GM19240 (cell line): ENCODE data around the gene NR2F2.

ENCODE experiments used
- DNase-seq: peaks from one replicate; pipeline ENCODE4 v3.0.0; 2011; ENCODE audit warnings: low spot score; ENCODE audit not compliant: insufficient read length

Gene NR2F2

GRCh38 chr15:96316953-96317629 is 13.4 kb upstream of the NR2F2 start:
- DNase-seq = no peak

DNA sequence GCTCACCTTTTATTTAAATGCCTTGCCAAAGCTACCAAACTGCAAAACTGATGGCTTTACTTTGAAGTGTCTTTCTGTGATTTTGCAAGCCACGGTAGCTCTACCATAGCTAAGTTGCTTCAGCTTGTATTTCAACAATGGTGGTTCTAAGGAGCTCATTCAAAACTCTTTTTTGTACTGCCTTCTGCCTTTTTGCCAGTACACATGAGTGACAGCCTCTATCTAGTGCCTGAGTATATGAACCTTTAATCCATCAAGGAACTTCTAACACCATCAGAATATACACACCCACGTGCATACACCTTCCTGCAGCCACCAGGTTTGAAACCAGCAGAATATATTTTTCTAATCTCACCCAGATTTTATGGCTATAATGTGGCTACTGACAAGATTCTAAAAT is 10.4 kb upstream of the NR2F2 start:
- DNase-seq = no peak

- DNase-seq = no peak
Observed at GRCh38 chr15:96320703-96321638, 9.5 kb upstream of the NR2F2 start.

DNA sequence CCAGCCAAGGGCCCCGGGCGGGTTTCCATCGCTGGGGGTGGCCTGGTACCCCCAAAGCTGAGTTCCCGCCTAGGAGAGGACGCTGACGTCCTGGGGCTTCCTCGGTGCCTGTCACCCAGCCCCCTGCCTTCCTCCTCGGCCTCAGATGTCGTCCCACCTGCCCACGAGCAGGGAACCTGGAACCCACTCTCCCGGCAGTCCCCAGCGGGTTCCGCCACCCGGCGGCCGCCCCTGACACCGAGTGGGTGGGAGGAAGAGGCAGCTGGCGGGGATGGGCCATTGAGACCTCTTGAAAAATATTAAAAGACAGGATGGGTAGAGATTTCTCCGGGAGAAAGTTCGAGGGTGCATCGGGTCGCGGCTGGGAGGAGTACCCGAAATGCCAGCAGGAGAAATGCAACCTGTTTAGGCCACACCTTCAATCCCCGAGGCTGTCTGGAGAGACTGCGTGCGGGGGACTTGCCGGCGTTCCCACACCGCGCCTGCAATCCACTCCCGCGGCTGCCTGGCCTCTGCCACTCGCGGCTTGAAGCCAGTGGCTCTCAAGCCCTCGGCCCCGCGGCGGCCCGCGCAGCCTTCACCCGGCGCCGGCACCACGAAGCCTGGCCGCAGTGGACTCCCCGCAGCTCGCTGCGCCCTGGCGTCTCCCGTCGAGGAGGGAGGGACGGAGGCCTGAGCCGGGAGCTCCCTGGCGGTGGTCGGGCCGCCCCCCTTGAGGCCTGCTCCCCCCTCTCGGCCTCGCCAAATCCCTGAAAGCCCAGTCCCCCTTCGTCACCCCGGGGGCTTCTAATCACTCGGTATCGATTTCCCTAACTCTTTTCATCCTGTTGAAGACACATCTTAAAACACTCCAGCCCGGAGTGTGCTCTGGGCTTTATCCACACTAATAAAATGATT is 8.6 kb upstream of the NR2F2 start:
- no peak for DNase-seq

GRCh38 chr15:96322536-96323318 is 7.8 kb upstream of the NR2F2 start:
- DNase-seq = no peak

DNA sequence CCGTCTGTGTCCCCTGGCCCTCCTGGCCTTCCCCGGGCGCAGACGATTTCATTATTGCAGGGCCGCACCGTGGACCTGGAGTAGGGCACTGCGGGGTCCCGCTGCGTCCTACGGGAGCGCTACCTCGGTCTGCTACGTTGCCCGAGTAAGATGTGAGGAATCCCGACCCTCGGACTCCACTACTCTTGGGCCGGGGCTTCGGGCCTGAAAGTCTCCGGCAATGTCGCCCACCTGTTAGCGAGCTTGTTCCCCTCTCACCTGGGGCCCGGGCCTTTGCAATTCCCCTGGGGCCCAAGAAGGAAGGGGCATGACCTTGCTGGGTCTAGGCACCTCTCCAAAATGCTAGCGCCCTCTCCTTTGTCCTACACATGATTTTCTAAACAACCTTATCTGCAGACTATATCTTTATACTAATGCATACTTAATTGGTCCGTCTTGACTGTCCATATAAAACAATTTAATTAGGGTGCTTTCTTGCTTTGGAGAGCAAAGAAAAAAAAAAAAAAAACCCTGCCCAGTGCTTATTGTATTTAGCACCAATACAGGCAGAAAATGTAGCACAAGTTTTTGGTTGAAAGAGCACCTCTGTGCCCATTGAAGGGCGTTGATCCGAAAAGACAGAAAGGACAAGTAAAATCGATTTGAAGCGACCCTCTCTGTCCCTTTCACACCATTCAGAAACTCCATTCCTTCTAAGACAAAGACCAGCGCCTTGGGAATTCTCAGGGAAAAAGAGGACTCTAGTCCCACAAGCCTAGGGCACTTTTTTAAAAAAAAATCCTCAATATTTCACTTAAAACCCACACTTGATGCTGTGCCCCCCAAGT is 7.0 kb upstream of the NR2F2 start:
- DNase-seq = no peak

GRCh38 chr15:96324192-96324895 is 6.2 kb upstream of the NR2F2 start:
- DNase-seq = no peak

- no peak for DNase-seq
Observed at GRCh38 chr15:96324940-96325540, 5.5 kb upstream of the NR2F2 start.

DNA sequence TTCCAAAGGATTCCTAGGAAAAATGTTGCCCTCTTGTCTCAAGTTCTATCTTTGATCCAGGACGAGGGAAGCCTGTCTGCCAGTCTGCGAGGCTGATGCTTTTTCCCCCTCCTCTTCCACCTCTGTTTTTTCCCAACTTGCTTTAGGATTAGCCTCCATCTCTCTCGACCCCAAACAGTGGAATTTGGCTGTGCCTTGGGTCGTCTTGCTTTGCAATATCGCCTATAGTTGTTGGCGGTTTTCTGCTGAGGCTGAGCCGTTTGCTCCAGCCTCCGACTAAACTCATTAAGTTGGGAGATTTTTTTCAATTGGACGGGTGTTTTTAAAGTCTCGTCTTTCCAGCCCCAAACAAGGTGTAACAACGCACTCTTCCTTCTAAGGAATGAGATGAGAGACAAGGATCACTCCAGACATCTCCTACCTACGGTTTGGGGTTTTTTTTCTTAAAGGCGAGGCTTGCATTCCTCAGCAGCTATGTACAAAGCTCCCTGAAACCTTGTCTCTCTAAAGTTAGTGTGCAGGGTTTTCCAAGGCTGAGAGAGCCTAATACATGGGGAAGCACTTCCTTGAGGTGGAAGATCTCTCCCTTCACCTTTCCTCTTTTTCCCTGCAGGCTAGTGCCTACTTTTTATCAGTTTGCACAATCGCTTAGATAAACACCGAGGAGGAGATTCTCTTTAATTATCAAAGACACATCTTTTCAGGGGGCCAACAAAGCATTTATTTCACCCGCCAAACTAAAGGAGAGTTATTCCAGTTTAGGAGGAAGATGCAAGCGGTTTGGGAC is 4.8 kb upstream of the NR2F2 start:
- no peak for DNase-seq

GRCh38 chr15:96326328-96327154 is 4.0 kb upstream of the NR2F2 start:
- no peak for DNase-seq

- DNase-seq = no peak
Observed at GRCh38 chr15:96327155-96327741, 3.3 kb upstream of the NR2F2 start.

GRCh38 chr15:96328181-96328876 is 2.2 kb upstream of the NR2F2 start:
- DNase-seq = no peak

GRCh38 chr15:96328877-96329195 is 1.7 kb upstream of the NR2F2 start:
- DNase-seq = no peak

- DNase-seq = no peak
Observed at GRCh38 chr15:96329403-96329981, 1.0 kb upstream of the NR2F2 start.

DNA sequence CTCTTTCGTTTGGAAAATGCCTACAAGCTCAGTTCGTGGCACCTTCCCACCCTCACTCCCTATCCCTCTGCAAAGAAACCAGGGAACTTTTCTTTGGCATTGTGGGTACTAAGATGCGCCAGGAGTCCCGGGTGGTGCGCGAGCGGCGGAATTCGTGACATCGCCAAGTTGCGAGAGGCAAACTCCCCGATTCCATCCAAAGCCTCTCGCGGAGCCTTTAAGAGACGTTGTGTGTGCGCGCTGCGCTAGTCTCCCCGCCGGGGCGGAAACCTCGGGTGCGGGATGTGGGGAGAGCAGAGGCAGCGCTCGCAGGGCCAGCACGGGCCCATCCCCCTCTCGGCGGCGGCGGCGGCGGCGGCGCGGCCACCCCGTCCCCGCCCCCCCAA is 443 bp upstream of the NR2F2 start:
- DNase-seq = no peak
